Measurements from ENCODE around the gene ZMYM4.

GRCh38 chr1:35454176-35454575 lies 185.7 kb downstream of the ZMYM4 start:
- TF ChIP-seq POLR2A (IDR thresholded peaks at IDR 0.05) = no peak
- TF ChIP-seq CTCF (IDR thresholded peaks at IDR 0.05) = no peak
- no peak for TF ChIP-seq POLR2AphosphoS5 (IDR thresholded peaks at IDR 0.05)
